Endothelial cell of umbilical vein (primary cell): ENCODE results near the gene GATAD1.

Experiments used
- EZH2 ChIP-seq: IDR thresholded peaks from 2 replicates; pipeline ENCODE4 v1.6.1; 2012; ENCODE audit warnings: borderline replicate concordance, low read depth, mild to moderate bottlenecking, moderate library complexity, low read length, inconsistent platforms; ENCODE audit not compliant: severe bottlenecking
- FOS ChIP-seq: IDR thresholded peaks from 2 replicates; pipeline ENCODE4 v1.6.1; 2011; ENCODE audit warnings: mild to moderate bottlenecking, low read length, moderate library complexity, borderline replicate concordance; ENCODE audit not compliant: insufficient read depth
- JUN ChIP-seq: IDR thresholded peaks from 2 replicates; pipeline ENCODE4 v1.6.1; 2011; ENCODE audit warnings: borderline replicate concordance, low read depth; ENCODE audit not compliant: insufficient read length, insufficient read depth
- POLR2A ChIP-seq: IDR thresholded peaks from 2 replicates; pipeline ENCODE4 v1.6.1; 2012; ENCODE audit warnings: low read depth, mild to moderate bottlenecking, control low read depth, low read length
- POLR2AphosphoS5 ChIP-seq: IDR thresholded peaks from 2 replicates; pipeline ENCODE4 v1.6.1; 2012; ENCODE audit warnings: low read depth, mild to moderate bottlenecking, control low read depth, low read length, moderate library complexity; ENCODE audit not compliant: insufficient read depth
- TF ChIP-seq, protein P1 (sequence below), 2 donors: IDR thresholded peaks; 1 replicate in 1 of 2; 2 replicates in 1 of 2; pipeline ENCODE4 v1.5.1; 2011; ENCODE audit warnings: low read length in 2 of 2, mild to moderate bottlenecking in 2 of 2, moderate library complexity in 2 of 2, control low read depth in 1 of 2, inconsistent platforms in 1 of 2, low read depth in 1 of 2; ENCODE audit not compliant: insufficient read depth in 1 of 2; ENCODE audit errors: extremely low read depth in 1 of 2
- TF ChIP-seq, protein P2 (sequence below): IDR thresholded peaks from 2 replicates; pipeline ENCODE4 v1.6.1; 2011; ENCODE audit not compliant: insufficient read depth, insufficient read length

DNA sequence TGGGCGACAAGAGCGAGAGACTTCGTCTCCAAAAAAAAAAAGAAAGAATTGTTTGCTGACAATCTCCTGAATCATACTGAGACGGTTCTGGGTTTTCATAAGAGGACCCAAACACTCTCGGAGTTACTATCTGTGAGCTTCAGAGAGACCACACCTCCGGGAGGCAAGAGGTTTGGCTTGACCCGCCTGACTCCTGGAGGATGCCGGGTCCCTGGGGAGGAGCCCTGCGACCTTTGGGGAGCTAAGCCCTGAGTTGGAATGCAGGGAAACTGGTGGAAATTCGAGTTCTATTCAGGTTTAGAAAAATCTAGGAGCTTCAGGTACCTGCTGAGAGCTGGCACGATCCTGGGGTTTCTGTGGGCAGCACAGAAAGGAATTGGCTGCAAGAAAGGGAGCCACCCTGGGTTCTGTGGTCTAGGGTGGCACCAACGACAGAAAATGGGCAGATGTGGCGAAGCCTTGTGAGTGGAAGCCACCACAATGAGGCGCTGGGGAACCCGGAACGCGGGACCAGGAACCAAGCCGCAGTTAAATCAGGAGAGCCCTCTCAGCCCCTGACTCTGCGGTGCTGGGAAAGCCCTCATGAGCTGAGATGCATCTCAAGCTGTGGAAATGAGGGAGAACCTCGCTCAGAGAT lies 21.9 kb upstream of the GATAD1 start:
- no peak for TF ChIP-seq POLR2A
- TF ChIP-seq, protein P1, sequence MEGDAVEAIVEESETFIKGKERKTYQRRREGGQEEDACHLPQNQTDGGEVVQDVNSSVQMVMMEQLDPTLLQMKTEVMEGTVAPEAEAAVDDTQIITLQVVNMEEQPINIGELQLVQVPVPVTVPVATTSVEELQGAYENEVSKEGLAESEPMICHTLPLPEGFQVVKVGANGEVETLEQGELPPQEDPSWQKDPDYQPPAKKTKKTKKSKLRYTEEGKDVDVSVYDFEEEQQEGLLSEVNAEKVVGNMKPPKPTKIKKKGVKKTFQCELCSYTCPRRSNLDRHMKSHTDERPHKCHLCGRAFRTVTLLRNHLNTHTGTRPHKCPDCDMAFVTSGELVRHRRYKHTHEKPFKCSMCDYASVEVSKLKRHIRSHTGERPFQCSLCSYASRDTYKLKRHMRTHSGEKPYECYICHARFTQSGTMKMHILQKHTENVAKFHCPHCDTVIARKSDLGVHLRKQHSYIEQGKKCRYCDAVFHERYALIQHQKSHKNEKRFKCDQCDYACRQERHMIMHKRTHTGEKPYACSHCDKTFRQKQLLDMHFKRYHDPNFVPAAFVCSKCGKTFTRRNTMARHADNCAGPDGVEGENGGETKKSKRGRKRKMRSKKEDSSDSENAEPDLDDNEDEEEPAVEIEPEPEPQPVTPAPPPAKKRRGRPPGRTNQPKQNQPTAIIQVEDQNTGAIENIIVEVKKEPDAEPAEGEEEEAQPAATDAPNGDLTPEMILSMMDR (IDR thresholded peaks at IDR 0.05; ENCODE audit: extremely low read depth in 1 of 2, insufficient read depth in 1 of 2, low read depth in 1 of 2, low read length in 2 of 2), result peak in 1 of 2 donors; percentile 13
- no peak for TF ChIP-seq EZH2
- TF ChIP-seq, protein P2, sequence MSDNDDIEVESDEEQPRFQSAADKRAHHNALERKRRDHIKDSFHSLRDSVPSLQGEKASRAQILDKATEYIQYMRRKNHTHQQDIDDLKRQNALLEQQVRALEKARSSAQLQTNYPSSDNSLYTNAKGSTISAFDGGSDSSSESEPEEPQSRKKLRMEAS, result no peak
- TF ChIP-seq POLR2AphosphoS5, result no peak
- TF ChIP-seq FOS, result no peak
- no peak for TF ChIP-seq JUN
